Measurements from ENCODE around the gene ALDH1B1. TPM values are rescaled to one million over a fixed set of nuclear protein-coding genes. Genes with fewer than 3 reads are reported as not detected.

ALDH1B1 gene
- total and polyA plus RNA-seq, 8 donors, result 0.58 to 68.7 (median 18.6) TPM

- no peaks in the 10 kb centered on the region for H3K9me3 ChIP-seq
- H3K27ac ChIP-seq, result peak overlapping the region in 1 of 5 donors; percentile 63
- WGBS, 5 donors, result 20 to 34% (median 26%) methylated on average over 11 to 15 of the region's 15 CpGs
- no peak for DNase-seq
- no peaks in the 10 kb centered on the region for H3K36me3 ChIP-seq
- H3K4me1 ChIP-seq, result peaks cover 0 to 20% (median 10%) of the 10 kb centered on the region in 4 donors
- TF ChIP-seq EP300 (IDR thresholded peaks at IDR 0.05) (no peak), CTCF (IDR thresholded peaks at IDR 0.05) (no peak), POLR2AphosphoS5 (IDR thresholded peaks at IDR 0.05) (no peak), POLR2A (IDR thresholded peaks at IDR 0.05) (no peak)
- peaks cover 0 to 67% (median 13%) of the 10 kb centered on the region in 3 donors for H3K27me3 ChIP-seq
- intact Hi-C loops (cut with DNase I; ENCODE audit: low total_unique reads), result no loop called here
- peak overlapping the region; percentile 39 to 52 (median 47) for H3K4me3 ChIP-seq
Observed at GRCh38 chr9:38423273-38423972, 30.9 kb downstream of the ALDH1B1 start.

- Histone ChIP-seq H3K36me3 (no peaks in the 10 kb centered on the region), H3K9me3 (no peaks in the 10 kb centered on the region), H3K27me3 (peaks cover 0 to 67% (median 13%) of the 10 kb centered on the region in 3 donors), H3K27ac (peak within 1 kb of the TSS in 3 of 5 donors; percentile 24 to 63 (median 31)), H3K4me3 (peak within 1 kb of the TSS; percentile 39 to 52 (median 47)), H3K4me1 (peaks cover 0 to 20% (median 10%) of the 10 kb centered on the region in 4 donors)
- intact Hi-C loops (cut with DNase I; ENCODE audit: low total_unique reads), result no loop called here
- TF ChIP-seq POLR2A (IDR thresholded peaks at IDR 0.05) (no peak), CTCF (IDR thresholded peaks at IDR 0.05) (no peak), POLR2AphosphoS5 (IDR thresholded peaks at IDR 0.05) (no peak), EP300 (IDR thresholded peaks at IDR 0.05) (no peak)
- DNase-seq, result peak in 1 of 2 donors; percentile 74
- WGBS, 5 donors, result 1 to 6% (median 1%) methylated on average over 16 to 115 of the region's 115 CpGs
Observed at GRCh38 chr9:38423973-38424843, 31.7 kb downstream of the ALDH1B1 start, which contains the start of gene IGFBPL1. IGFBPL1 (minus strand) TSS chr9:38424454; CDS start chr9:38424424, 30 bp downstream.

- intact Hi-C loops (cut with DNase I; ENCODE audit: low total_unique reads), result no loop called here
- peak overlapping the region in 2 of 4 donors; percentile 39 to 51 for H3K4me3 ChIP-seq
Observed at GRCh38 chr9:38424918-38425317, 32.4 kb downstream of the ALDH1B1 start.

GRCh38 chr9:38428062-38428461, 35.6 kb downstream of the ALDH1B1 start:
- no peak for TF ChIP-seq CTCF (IDR thresholded peaks at IDR 0.05)
- TF ChIP-seq POLR2A (IDR thresholded peaks at IDR 0.05), result no peak
- no peak for TF ChIP-seq POLR2AphosphoS5 (IDR thresholded peaks at IDR 0.05)
- no peak for TF ChIP-seq EP300 (IDR thresholded peaks at IDR 0.05)
- Histone ChIP-seq H3K36me3 (no peaks in the 10 kb centered on the region), H3K27ac (no peak overlapping the region), H3K4me1 (peaks cover 0 to 16% (median 9%) of the 10 kb centered on the region in 4 donors), H3K4me3 (no peak overlapping the region), H3K27me3 (peaks cover 0 to 39% (median 12%) of the 10 kb centered on the region in 3 donors), H3K9me3 (no peaks in the 10 kb centered on the region)
- DNase-seq, result no peak
- 72 to 95% (median 89%) methylated on average over 1 of the region's 1 CpG for WGBS, 5 donors
- intact Hi-C loops (cut with DNase I; ENCODE audit: low total_unique reads), result no loop called here

More at GRCh38 chr9:38424918-38425317, 32.4 kb downstream of the ALDH1B1 start:
- Histone ChIP-seq H3K9me3 (no peaks in the 10 kb centered on the region), H3K27me3 (peaks cover 0 to 64% (median 13%) of the 10 kb centered on the region in 3 donors), H3K27ac (no peak overlapping the region), H3K36me3 (no peaks in the 10 kb centered on the region), H3K4me1 (peaks cover 0 to 20% (median 10%) of the 10 kb centered on the region in 4 donors)
- 72 to 76% (median 73%) methylated on average over 4 of the region's 4 CpGs for WGBS, 5 donors
- DNase-seq, result no peak
- TF ChIP-seq POLR2A (IDR thresholded peaks at IDR 0.05), result no peak
- no peak for TF ChIP-seq POLR2AphosphoS5 (IDR thresholded peaks at IDR 0.05)

All from stomach (tissue), 9 donors.